NCI-H82 (cell line): Measurements from ENCODE around the gene STN1.

Experiments used
- DNase-seq: peaks from one replicate; lab custom pipeline; 2025; lab: John Stamatoyannopoulos, UW

The STN1 gene

DNA sequence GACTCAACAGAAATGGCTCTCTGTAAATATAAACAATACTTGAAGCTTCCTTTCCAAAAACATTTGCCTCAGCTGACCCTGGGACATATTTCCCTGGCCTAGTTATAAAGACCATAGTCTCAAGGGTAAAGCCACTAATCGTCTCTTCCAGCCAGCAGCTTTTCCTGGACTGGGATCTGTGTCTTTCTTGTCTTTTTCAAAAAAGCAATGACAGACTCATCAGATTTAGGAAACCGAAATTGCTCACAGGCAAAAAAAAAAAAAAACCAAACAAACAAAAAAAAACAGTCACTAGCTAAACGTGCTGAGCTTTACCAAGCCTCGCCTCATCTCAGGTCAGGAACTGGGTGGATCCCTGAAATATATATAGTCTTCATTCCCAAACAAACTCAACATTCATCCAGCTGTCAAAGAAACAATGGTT lies 23.5 kb downstream of the STN1 start:
- DNase-seq, result peak; percentile 36

DNA sequence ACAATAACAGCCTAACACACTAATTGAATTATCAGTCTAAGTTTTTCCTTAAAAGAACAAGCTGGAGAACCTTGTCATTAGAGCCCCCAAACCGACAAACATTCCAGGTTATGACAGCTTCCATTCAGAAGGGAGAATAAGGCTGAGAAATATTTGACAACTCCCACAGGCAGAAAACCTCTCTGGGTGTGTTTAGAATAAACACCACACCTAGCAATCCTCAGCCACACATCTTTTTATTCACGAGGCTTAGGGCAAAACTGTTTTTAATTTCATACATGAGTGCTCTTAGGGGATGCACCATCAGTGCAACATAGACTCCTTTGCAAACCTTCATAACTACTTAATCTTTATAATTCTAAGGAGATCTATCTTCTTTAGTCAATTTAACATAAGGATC lies 24.2 kb downstream of the STN1 start:
- no peak for DNase-seq

DNA sequence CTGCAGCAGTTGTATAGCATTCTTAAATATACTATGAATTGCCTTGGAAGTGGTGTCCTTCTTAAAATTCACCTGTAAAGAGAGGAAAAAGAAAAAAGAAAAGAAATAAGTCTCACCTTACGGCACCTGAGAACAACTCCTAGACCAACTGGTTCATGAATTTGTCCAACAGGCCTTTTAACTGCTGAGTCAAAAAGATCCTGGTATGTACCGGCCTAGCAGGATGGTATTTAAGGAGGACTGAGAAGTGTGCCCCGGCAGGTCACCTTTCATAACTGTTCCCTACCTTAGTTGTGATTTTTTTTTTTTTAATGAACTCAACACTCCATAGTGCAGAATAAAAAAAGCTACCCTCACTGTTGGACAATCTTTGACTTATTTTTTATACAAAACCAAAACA lies 25.8 kb downstream of the STN1 start:
- DNase-seq, result no peak

DNA sequence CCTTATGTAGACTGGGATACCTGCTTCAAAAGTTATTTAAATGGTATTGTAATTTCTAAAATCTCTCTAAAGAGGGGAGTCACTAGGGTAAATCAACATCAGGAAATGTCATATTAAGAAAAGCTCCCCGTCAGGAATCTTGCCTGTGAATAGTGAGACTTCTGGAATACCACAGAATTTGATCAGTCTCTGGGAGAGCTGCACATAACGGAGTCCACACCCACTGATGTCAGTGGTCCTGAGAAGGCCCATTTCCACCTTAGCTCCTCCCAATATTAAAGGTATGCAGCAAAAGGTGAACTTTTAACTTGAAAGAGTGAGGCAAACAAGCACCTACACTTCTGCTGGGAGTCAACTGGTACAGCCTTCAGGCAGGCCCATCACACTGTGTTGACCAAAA lies 27.3 kb downstream of the STN1 start:
- DNase-seq, result no peak

DNA sequence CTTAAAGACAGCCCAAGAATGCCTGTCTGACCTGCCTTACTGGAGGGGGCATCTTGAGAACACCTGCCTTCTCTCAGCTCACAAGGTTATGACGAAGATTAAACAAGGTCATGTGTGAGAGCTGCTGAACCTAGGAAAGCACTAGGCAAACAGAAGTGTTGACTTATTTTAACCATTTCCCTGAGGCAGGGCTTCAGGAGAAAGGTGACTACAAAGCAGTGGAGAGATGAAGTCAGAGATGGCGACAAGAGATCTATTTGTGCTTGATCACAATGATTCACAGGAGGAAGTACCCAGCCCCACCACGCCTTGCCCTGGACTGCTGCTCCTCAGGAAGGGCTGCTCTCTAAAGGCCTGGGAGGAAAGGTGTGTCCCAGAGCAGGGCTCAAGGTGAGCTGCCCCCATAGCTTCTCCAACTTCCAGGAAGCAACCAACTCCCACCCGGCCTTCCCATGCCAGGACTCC lies 27.8 kb downstream of the STN1 start:
- DNase-seq, result no peak

DNA sequence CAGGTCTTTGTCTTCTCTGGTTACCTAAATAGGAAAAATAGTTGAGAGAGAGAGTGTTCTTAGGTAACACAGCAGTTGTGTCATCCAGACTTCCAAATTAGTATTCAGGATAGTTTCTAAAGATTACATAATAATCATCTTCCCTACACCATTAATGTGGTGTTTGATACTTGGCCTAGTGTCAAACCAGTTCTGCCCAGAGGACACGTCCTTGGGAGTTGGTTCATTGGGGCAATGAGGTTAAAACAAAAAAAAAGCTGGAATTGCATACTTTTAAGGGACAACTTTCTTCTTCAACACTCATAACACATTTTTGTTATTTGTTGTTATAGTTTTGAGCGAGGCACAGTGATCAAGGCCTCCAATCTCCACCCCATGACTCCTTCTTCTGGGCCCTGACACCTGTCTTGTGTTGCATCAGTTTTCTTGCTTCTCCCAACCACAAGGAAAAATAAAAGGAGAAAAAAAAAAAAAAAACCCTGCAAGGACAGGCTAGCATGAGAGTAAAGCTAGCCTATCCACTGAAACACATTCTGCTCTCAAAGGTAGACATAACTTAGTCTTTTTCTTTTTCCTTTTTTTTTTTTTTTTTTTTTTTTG lies 28.8 kb downstream of the STN1 start:
- no peak for DNase-seq

DNA sequence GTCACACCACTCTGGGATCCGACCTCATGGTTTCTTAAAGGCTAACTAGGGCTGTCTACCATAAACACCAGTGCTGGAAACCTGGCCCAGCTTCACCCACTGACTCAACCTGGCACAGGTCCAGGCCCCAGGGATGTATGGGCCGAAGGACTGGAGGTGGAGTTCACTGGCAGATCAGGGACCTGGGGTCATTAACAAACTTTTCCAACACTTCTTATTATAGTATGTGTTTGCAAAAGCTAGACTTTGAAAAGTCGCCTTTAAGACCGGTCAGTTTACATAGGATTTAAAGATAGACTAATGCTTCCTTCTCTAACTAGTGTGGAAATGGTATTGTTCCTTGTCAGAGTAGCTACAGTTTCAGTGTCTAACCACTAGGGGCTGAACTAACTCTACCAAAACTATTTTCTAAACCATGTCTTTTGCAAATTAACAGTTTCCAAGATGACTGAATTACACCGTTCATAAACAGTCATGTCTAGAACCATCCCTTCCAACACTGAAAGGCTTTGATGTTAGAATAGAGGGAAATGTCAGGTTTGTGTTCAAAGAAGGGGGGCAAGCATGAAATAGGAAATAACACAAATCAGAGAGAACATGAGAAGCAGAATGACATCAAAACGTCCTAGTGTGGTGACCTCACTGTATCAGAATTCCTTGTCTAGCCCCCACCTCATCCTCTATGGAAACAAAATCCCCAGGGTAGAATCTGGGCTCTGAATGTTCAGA lies 29.7 kb downstream of the STN1 start:
- DNase-seq, result peak; percentile 49

DNA sequence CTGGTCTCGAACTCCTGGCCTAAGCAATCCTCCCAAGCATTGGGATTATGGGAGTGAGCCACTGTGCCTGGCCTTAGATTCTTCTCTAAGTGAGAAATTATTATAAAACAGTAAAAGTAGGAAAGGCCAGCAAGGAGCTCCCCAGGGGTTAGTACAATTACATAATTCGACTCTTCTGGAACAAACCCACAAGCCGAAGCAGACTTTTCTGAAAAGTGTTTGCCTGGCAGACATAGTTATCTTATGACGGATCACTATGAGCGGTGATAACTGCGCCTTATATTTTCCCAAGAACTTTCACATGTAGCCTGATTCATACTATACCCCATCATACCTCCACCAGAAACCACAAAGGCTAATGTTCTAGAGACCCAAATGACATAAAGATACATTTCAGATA lies 32.4 kb downstream of the STN1 start:
- no peak for DNase-seq

DNA sequence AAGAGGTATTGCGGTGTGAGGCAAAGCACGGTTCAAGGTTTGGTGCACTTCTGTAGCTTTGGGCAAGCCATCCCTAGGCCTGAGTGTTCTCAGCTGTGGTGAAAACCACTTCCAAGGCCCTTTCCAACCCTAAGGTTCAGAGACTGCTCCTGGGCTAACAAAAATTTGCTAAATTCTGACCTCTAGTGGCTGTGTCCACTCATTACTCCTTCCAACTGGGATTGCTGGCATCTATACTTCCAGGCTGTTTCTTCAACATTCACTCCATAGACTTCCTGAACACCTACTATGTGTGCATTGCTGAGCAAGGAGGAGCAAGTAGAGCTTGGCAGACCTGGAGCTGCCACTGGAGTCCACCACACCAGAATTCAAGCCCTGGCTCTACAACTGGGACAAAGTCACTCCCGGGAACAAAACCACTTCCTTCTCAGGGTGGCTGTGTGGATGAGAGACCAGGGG lies 33.3 kb downstream of the STN1 start:
- DNase-seq, result peak; percentile 74

DNA sequence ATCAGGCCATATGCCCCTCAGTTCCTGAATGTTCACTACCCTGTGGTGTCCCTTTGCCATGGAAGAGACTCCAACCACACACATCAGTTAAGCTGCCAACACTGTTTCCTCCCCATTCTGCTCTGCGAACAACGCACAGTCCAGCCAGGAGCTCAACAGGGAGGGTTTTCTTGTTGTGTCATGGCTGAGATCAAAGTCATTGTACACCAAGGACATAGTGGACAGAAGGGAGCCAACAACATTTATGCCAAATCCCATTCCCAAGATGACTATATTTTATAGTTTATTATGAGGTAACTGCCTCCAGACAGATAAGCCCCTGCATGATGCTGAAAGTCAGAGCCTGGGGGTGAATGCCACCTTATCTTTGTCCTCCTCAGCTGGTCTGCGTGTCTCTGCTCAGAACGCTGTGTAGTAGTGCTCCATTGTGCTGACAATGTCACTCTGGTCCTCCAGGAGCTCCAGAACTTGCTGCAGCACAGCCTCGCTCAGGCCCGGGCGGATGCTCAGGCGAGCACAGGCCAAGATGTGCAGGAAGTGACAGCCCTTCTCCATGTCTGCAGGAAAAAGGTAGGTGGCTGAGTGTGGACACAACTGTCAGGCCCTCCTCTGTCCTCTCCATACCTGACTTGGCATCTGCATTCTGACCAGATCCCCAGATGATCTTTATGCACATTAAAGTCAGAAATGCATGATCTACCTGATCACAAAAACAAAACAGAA lies 35.5 kb downstream of the STN1 start:
- no peak for DNase-seq

DNA sequence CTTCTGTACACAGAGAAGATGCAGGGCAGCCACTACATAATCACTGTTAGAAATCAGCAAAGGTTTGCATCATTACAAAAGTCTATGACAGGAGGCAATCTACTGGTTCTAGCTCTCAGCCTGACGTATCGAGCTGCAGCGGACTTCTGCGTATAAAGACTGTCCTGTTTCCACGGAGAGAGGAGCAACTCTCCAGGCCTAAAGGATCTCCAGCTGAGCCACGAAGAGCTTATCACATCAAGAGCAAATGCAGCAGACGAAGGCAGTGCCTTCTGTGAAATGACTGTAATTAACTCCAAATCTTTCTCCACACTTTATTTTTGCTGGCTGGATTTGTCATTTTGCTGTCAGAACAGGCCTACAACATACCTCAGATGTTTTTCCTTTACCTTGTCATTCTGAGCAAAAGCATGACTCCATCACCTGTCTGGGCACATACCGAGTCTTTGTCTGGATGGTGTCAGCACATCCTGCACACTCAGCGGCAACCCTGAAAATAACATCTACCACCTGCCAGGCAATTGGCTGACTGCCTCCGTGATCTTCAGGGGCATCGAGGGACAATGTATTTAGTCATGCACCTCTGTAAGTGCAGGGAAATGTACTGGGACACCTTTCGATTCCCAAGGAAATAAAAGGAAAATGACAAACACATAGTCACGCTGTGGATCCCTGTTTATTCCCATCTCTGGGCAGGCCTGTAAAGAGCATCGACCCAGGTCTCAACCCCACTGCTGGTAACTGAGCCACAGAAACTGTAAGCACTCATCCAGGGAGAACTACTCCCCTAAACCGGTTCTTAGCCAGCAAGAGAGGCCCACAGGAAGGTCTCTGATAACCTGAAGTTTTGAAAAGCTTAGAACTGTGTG lies 36.3 kb downstream of the STN1 start:
- DNase-seq, result no peak

DNA sequence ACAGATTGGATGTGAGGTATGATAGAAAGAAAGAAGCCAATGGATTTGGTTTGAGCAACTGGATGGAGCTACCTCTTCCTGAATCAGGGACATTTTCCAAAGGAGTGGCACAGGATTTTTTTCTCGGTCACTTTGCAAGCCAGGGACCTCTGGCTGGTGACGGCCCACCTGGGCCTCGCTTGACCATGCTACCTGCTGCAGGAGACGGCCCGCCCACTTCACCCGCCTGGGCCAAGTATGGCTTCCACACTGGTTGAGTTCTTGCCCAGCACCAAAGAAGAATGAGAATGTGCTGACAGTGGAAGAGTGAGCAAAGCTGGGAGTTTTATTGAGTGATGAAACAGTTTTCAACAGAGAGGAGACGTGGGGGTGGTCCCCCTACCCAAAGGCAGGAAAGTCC lies 38.2 kb downstream of the STN1 start:
- DNase-seq, result no peak

DNA sequence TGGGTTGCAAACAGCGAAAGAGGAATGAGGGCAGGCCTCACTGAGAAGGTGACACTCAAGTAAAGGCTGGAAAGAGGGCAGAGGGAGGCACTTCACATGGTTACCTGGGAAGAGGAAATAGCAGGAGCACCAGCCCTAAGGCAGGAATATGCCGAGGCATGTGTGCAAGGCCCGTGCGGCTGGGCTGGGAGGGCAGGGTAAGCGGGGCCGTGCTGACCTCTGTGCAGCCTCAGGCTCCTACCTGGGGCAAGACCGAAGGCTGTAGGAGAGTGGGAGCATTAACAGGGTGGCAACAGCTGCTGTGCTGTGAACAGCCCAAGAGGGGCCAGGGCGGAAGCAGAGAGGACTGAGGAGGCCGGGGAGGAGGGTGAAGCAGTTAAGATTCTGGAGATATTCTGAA lies 38.6 kb downstream of the STN1 start:
- DNase-seq, result no peak

DNA sequence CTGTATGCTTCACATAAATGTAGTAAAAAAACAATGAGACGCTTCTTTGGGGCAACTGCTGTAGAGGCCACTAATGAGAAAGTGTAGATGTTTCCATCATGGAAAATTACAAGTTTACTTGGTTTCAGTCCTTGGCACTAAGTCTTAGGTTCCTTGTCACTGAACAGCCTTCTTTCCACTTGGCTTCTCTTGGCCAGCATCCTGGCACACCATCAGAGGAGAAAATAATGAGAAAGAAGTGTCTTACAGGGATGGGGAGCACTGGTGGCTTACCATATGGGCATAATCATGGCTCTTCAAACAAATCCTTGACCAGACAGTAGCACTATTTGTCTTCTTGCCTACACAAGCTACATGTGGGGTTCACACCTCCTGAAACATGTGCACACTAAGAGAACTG lies 40.1 kb downstream of the STN1 start:
- no peak for DNase-seq

DNA sequence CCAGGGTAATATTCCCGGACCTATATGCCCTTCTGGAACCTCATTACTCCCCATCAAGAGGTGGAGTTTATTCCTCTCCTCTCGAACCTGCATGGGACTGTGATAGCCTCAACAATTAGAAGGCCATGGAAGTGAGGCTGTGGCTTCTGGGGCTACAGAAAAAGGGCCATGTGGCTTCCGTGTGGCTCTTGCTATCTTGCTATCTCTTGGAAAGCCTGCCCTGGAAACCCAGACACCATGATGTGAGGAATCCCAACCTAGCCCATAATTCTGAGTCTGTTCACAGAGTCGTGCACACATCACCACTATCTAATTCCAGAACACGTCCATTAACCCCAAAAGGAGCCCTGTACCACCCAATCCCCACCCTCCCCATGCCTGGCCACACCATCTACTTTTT lies 41.8 kb downstream of the STN1 start:
- DNase-seq, result no peak

DNA sequence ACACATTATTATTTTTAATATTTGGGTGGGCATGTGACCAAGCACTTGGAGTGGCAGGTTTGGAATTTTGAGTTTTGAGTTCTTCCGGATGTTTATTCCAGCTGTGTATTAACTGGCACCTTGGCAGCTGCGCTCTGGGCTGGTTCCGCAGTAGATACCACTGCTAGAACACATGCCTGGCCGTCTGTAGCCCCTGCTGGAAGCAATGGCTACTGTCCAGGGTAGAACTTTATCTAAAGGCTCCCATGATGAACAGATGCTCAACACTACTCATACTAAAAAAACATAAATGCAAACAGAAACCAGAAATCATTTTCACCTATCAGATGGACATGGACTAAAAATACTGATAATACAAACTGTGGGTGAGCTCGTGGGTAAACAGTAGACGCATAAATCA lies 43.3 kb downstream of the STN1 start:
- no peak for DNase-seq

DNA sequence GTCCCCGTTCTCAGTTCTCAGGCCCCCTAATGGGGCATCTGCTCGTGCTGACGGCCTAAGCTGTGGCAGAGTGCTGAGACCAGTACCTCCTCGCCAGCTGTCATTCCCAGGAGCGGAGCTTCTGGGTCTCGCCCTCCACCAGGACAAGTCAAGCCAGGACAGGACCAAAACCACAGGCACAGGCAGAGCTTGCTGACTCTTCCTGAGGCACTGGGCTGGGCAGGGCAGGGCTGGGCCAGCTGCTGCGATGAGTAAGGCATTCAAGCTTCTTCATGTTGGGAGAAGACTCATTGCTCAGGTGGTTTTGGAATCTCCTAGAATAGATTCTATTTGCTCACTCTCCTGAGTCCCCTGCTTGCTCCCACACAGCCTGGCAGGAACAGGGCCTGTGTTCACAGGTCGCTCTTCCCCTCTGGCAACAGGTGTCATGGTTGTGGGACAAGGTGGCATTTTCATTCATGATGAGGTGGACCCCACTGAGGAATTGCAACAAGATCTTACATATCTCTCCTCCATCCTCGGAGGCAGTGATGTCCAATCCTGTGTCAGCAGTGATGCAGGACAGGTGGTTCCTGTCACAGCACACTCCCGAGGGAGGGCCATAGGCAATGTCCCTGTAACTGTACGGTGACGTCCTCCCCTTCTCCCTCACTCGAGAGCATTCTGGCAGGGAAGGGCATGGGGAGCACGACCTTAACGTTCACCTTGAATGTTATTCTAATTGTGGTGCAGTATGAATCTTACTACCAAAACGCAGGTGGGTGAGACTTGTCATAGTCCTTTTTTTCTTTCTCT lies 45.6 kb downstream of the STN1 start:
- DNase-seq, result peak; percentile 51

DNA sequence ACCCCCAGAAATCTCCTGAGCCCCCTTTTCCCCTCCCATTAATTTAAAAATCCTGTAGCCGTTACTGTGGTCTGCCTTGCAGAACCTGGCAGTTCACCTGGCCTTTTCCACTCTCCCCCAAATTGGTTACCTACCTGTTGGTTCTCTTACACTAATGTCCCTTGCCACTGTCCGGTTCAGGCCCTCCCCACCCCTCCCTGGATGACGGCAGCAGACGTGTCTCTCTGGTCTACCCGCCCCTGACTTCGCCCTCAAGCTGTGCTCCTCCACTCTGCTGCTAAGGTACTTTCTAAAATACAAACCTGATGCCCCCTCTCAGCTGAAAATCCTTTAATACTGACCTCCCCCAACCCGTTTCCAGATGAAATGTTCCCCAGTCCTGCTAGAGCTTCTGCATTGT lies 47.0 kb downstream of the STN1 start:
- DNase-seq, result no peak

DNA sequence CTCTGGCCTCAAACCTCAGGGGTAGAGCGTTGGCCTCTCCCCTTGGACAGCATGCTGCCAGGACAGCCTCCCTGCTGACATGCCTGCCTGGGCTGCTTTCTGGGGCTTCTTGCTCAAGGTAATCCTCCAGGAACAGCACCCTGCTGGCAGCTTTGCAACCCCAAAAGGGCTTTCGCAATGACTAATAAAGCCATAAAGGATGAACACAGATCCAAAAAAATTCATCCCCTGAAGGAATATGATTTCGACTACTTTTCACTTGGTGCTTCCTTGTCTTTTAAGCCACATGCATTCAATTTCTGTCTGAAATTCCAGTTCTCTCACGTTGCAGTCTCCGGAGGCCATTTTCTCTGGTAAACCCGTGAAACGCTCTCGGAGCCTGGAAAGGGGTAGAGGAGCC lies 47.5 kb downstream of the STN1 start:
- DNase-seq, result no peak

DNA sequence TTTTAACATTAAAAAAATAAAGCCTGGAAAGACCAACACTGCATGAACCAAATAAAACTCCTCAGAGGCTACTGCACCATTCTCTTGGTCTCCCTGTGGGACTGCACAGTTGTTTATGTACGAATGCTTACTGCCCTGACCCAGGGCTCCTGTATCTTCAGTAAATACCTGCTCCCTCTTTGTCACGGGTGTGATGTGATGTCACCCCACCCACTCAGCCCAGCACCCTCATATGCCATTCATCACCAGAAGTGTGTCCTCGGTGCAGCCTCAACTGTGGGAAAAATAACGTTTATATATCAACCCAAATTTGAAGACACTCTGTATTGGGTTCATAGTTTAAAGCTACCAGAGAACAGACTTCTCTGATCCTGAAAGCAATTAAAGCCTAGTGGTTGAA lies 48.6 kb downstream of the STN1 start:
- DNase-seq, result no peak

DNA sequence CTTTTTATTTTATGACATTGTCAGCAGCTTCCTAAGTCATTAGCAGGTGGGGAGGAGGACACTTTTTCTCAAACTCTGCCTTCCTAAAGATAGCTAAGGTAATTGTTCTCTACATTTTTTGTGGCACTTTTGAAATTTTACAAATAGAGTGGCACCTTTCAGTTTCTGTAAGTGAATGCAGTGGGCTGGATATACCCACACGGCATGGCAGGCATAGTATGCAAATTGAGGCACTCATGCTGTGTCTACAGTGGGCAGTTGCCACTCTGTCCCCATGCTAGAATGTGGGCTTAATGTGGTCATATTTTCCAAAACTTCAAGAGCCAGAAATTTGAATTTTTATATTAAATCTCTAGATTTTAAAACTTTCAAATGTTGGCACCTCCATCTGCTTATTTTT lies 49.8 kb downstream of the STN1 start:
- DNase-seq, result no peak
